ENCODE data around the gene PCBP2. TPM values are rescaled to one million over a fixed set of nuclear protein-coding genes. Genes with fewer than 3 reads are reported as not detected.

The PCBP2 gene
- total RNA-seq, 2 experiments from 2014 or later = 995 to 1,012 TPM

DNA sequence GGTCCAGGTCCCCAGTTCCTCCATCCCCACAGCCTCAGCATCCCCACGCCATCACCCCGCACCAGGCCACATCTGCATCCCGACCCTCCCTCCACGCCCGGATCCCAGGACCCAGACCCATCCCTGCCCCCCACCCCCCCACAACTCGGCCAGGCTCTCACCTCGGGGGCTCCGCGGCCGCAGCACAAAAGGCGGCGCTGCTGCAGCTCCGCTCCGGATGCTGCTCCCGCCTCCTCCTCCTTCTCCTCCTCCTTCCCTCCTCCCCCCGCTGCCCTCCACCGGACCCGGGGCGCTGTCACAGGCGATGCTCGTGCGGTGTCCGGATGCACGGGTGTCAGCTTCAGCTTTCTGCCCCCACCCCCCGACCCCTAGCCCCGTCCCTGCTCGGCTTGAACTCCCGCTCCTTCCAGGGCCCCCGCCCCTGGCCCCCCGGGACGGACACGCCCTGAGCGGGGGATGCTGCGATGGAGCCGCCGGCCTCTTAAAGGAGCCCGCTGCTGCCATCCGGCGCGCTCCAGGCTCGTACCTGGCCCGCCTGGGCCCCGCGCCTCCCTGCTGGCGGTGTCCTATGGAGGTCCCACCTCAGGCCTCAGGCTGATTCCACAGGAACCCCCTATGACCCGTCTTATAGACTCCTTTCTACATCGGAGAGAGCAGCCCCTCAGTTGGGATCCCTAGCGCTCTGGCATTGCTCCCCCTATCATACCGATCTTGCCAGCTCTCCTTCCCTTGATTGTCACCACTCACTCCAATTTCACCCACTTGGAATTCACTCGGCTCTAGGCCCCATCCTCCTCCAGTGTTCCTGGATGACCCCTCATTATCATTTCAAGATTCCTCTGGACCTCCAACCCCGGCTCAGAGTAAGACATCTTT is 47.6 kb downstream of the PCBP2 start, which contains the start of gene MAP3K12:
Gene MAP3K12 (minus strand): TSS at position 193 of the 876 bp plus-strand sequence. CDS start 12,067 bp downstream, outside the sequence.
- CTCF ChIA-PET = interaction anchor here (1.0 to 2.4 kb wide), 4 partner anchors 10 to 178 kb away, joined by 3 to 12 read pairs (median 4); partner anchors contain the start of gene AAAS

DNA sequence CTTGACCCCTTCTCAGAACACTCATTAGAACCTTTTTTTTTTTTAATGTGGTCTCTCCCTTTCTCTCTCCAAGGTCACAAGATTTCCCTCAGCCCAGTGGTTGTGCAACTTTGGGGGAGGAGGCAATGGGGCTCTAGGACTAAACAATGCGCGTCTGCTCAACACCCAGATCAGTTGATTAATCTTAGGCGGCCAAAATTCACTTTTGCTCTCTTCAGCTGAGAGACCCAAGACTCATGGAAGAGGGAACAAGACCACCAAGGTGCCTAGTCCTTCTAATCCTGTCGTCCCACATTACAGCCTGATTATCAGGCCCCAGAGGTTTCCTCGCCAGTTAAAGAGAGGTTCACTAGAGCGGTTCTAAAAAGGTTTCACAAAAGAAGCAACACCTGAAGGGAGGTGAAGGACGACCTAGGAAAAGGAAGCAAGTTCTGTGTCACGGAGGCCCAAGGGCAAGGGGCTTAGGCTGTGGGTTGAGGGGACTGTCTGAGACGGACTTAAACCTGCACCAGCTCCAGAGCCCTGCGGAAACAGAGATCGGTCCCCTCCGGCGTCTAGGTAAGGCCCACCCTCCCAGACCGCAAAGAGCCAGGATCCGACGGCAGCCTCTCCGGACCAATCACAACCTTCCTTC is 48.4 kb downstream of the PCBP2 start:
- ChIA-PET POLR2A (interaction anchor here (0.7 to 1.4 kb wide), 13 partner anchors 9 to 517 kb away, joined by 3 to 6 read pairs (median 4); partner anchors contain the start of genes AAAS and SPRYD3), CTCF (interaction anchor here (0.8 to 2.4 kb wide), 9 partner anchors 8 to 179 kb away, joined by 3 to 12 read pairs (median 4); partner anchors contain the start of genes AAAS and ATP5MC2)

More for the DNA sequence above, 47.6 kb downstream of the PCBP2 start, which contains the start of gene MAP3K12:
- POLR2A ChIA-PET = interaction anchor here (1.0 kb wide), 1 partner anchor 8 kb away, joined by 6 read pairs; no protein-coding TSS in a partner anchor

DNA sequence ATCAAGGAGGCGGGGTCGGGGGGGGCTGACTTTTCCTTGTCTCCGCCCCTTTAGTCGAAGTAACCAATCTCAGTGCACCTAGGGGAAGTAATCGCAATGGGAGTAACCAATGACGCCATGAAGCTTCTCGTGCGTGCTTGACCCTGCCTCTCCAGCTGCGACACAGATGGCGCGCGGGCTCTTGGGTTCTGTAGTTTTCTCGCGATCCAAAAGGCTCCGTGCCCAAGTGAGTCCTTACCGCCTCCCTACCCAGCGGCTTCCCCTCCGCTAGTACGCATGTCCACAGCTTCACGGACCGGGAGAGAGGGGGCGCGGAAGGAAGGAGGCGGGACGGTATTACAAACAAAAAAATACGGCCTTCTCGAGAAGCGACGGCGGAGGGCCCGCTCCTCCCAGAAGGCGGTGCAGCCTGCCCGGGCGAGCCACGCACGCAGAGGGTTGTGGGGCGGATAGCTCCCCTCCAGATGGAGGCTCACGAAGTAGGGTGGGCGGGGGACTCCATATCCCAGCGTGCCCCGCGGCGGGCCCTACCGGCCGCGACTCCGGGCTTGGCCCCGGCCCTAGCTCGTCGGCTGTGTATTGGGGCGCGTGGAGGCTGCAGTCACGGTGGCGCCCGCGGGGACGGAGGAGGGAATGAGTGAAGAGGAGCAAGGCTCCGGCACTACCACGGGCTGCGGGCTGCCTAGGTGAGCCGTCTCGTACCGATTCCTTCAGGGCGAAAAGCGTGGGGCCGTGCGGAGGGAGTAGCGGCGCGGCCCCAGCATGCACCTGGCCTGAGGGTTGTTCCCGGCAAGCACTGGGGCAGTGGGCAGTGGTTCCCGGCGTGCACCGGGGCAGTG is 49.1 kb downstream of the PCBP2 start, which contains the start of gene TARBP2:
Gene TARBP2 (plus strand): TSS at position 508 of the 839 bp plus-strand sequence. CDS start 126 bp downstream, at position 634.
- ChIA-PET CTCF (interaction anchor here (0.6 to 2.4 kb wide), 12 partner anchors 8 to 459 kb away, joined by 3 to 12 read pairs (median 4); partner anchors contain the start of genes AAAS and ATP5MC2), POLR2A (interaction anchor here (0.6 to 1.4 kb wide), 14 partner anchors 9 to 516 kb away, joined by 3 to 6 read pairs (median 4); partner anchors contain the start of genes AAAS and SPRYD3)

DNA sequence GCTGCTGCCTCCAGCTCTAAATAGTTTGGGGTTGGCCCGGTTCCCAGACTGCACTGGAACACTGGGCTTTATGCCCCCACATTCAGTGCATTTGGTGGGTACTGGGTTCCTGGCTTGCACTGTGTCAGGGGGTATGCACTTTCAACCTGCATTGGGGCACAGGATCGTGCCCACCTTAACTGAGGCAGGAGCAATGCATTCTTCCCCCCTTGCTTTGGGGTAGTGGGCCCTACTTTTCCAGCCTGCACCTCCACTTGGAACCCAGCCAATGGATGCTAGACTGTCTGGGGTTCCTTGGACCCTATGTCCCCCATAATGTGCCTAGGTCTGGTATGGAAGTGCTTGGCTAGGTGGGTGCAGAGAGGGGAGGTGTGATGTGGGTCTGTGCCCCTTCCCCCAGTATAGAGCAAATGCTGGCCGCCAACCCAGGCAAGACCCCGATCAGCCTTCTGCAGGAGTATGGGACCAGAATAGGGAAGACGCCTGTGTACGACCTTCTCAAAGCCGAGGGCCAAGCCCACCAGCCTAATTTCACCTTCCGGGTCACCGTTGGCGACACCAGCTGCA is 49.8 kb downstream of the PCBP2 start:
- POLR2A ChIA-PET = interaction anchor here (0.6 to 1.4 kb wide), 8 partner anchors 8 to 423 kb away, joined by 3 to 6 read pairs (median 4); partner anchors contain the start of genes AAAS and SPRYD3
- CTCF ChIA-PET = interaction anchor here (0.6 to 2.4 kb wide), 10 partner anchors 7 to 460 kb away, joined by 3 to 12 read pairs (median 3); partner anchors contain the start of gene ATP5MC2

DNA sequence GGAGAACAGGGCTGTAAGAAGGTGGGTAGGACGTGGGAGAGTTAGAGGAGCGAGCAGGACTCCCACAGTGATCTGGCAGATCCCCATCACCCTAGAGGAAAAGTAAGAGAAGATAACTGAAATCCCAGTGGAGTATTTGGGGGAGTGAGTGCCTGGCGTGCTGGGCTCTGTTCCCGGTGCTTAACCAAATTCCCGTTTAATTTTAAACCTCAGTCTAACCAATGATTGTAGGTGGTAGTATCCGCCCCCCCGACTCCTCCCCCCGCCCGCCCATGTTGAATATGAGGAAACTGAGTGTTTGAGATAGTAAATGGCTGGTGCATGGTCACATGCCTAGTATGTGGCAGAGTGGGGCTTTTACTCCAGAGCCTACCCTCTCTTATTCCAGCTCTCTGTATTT is 50.4 kb downstream of the PCBP2 start:
- CTCF ChIA-PET = interaction anchor here (1.6 kb wide), 1 partner anchor 41 kb away, joined by 3 read pairs; no protein-coding TSS in a partner anchor
- POLR2A ChIA-PET = no interaction called here

DNA sequence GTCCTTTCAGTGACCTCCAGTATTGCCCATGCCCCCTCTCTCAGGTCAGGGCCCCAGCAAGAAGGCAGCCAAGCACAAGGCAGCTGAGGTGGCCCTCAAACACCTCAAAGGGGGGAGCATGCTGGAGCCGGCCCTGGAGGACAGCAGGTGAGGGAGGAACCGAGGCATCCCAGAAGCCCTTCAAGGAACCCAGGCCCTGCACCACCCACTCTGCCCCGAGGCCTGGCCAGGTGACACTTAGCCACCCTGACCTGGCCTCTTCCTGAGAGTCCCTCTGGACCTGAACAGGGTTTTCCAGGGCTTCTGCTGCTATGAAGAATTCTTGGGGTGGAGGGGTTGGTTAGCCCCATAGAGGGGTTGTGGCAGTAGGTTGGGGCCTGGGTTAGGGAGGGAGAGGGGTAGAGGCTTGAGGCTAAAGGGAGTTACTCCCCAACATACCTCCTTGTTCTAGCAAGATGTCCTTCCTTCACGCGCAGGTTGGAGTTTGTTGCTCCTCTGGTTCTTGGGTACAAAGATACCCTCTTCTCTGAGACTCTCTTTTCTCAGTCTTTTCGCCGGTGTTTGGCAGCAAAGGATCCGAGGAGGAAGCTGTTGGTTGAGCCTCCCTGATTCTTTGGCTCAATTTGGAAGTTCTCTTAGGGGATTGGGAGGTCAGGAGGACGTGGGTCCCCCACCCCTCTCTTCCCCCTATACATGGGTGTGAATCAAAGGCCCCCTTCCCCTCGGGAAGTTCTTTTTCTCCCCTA is 51.3 kb downstream of the PCBP2 start:
- ChIA-PET POLR2A (no interaction called here), CTCF (interaction anchor here (1.5 to 1.9 kb wide), 3 partner anchors 11 to 151 kb away, joined by 3 to 5 read pairs (median 4); no protein-coding TSS in a partner anchor)

DNA sequence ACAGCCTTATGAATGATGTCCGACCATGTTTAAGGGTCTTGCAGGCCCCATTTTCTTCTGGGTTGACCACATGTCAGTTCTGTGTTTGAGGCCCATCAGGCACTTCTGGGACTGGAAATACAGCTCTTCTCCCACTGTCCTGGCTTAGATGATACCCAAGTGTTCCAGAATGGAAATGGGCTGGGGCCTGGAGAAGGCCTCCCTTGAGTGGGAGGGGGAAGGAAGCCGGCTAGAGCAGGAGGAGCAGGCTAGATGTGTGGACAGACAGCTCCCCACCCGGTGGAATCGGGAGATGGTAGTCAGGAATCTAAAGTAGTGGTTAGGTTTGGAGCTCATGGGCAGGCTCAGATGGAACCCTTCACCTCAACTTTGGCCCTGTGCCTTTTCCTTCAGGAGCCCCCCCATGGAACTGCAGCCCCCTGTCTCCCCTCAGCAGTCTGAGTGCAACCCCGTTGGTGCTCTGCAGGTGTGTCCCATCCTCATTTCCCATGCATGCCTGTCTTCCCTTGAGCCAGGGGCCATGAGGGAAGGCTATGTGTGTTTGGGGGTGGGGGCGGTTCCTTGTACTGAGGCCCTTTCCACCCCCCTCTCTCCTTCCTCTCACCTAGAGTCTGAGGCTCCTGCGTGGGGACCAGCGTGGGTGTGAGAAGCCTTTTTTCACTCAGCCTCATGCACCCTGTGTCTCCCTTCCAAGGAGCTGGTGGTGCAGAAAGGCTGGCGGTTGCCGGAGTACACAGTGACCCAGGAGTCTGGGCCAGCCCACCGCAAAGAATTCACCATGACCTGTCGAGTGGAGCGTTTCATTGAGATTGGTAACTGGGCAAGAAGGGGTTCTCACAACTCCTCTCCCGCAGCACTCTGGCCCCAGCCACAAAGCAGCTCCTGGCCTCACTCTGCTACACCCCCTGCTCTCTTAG is 52.4 kb downstream of the PCBP2 start:
- ChIA-PET CTCF (interaction anchor here (0.6 to 1.9 kb wide), 4 partner anchors 12 to 715 kb away, joined by 3 to 5 read pairs (median 4); no protein-coding TSS in a partner anchor), POLR2A (no interaction called here)

DNA sequence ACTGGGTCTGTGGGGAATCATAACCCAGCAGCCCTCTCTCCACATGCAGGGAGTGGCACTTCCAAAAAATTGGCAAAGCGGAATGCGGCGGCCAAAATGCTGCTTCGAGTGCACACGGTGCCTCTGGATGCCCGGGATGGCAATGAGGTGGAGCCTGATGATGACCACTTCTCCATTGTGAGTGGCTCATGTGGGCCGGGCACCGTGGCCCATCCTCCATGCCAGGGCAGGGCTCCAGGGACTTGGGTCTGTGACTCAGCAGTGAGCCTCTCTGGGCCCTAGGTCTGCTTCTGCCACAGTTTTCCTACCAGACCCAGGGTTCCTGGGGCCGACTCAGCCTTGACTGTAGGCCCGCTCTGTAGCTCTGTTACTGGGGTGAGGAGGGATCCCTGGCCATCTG is 53.2 kb downstream of the PCBP2 start:
- ChIA-PET CTCF (interaction anchor here (0.6 to 1.9 kb wide), 3 partner anchors 18 to 153 kb away, joined by 3 to 5 read pairs (median 3); no protein-coding TSS in a partner anchor), POLR2A (no interaction called here)

DNA sequence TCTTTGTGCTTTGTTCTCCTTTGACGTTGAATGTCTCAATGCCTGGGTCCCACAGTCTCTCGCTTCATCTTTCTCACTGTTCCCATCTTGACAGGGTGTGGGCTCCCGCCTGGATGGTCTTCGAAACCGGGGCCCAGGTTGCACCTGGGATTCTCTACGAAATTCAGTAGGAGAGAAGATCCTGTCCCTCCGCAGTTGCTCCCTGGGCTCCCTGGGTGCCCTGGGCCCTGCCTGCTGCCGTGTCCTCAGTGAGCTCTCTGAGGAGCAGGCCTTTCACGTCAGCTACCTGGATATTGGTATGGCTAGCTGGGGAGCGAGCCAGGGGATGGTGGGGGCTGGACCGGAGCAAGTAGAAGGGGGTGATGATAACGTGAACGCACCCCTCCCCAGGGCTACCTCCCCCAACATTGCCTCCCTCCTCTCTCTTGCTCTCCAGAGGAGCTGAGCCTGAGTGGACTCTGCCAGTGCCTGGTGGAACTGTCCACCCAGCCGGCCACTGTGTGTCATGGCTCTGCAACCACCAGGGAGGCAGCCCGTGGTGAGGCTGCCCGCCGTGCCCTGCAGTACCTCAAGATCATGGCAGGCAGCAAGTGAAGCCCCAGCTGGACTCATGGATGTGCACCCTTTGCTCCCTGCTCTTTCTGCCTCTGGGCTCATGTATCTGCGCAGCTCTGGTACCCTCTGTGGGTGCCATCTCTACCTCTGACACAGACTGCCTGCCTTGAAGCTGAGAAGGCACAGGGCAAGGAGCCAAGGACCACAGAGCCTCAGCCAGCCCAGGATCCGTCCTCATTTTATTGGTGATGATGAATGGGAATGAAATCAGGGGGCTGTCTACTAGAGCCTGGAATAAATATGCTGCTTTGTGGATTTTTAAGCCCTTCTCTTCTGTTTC is 53.9 kb downstream of the PCBP2 start:
- CTCF ChIA-PET = interaction anchor here (0.6 to 1.7 kb wide), 3 partner anchors 17 to 152 kb away, joined by 3 to 4 read pairs (median 3); no protein-coding TSS in a partner anchor
- POLR2A ChIA-PET = interaction anchor here (1.2 kb wide), 1 partner anchor 23 kb away, joined by 3 read pairs; no protein-coding TSS in a partner anchor

DNA sequence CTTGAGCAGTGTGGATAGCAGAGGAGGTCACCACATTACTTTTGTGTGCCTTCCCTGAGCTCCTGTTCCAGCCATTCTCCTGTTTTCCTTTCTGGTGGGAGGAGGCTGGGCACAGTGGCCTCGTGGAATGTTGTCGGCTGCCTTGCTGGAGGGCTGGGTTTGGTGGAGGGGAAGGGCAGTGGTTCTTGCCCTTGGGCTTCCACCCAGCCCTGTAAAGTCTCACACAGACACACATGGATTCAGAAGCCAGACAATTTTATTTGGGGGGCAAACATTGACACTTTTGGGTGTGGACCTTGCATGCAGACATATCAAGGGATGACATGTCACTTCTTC is 54.5 kb downstream of the PCBP2 start:
- ChIA-PET CTCF (interaction anchor here (1.5 kb wide), 1 partner anchor 85 kb away, joined by 4 read pairs; no protein-coding TSS in a partner anchor), POLR2A (interaction anchor here (1.2 kb wide), 1 partner anchor 24 kb away, joined by 3 read pairs; no protein-coding TSS in a partner anchor)

DNA sequence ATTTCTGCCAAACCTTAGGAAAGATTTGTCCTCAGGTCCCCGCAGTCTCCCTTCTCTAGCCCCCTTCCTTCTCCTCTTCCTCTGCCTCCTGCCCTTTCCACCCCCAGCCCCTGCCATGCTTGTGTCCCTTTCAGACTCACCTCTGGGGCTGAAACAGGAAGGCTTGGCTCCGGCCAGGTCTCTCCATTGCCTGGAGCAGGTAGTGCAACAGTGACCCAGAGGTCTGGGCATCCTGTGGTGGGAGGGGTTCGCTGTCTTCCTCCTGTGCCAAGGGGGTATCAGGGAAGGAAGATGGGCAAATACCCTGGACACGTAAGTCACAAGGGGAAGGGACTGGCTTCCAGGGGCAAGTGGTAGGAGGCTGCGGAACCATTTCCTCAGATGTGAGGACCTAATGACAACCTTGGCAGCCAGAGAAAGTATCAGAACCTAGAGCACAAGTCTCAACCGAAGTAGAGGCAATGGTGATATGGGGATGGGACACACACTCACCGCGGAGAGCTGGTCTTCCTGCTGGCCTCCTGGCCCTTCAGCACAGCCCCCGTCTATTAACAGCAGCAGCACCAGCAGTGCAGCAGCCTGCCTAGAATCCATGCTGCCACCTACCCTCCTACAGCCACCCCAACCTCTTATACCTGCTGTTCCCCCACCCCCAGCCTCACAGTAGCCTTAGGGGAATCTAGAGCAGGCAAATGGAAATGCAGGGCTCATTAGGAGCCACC is 55.1 kb downstream of the PCBP2 start, which contains the start of gene NPFF:
Gene NPFF (minus strand): TSS at position 604 of the 722 bp plus-strand sequence. CDS start 10 bp downstream, at position 594.
- ChIA-PET CTCF (interaction anchor here (1.5 kb wide), 1 partner anchor 85 kb away, joined by 4 read pairs; no protein-coding TSS in a partner anchor), POLR2A (interaction anchor here (1.2 kb wide), 1 partner anchor 24 kb away, joined by 3 read pairs; no protein-coding TSS in a partner anchor)

DNA sequence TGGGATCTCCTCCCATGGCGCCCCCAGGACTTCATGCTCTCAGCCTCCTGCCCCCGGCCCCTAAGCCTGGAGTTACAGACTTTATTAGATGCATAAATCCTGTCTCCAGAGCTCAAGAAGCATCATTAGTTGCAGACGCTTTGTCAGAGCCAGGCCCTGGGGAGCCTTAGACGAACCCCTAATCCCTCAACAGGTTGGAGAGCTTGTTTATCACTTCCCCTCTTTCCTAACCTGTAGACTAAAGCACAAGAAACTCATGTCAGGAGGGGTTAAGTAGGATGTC is 55.6 kb downstream of the PCBP2 start:
- POLR2A ChIA-PET = no interaction called here
- CTCF ChIA-PET = interaction anchor here (0.5 to 1.9 kb wide), 4 partner anchors 19 to 143 kb away, joined by 3 to 7 read pairs (median 5); no protein-coding TSS in a partner anchor

DNA sequence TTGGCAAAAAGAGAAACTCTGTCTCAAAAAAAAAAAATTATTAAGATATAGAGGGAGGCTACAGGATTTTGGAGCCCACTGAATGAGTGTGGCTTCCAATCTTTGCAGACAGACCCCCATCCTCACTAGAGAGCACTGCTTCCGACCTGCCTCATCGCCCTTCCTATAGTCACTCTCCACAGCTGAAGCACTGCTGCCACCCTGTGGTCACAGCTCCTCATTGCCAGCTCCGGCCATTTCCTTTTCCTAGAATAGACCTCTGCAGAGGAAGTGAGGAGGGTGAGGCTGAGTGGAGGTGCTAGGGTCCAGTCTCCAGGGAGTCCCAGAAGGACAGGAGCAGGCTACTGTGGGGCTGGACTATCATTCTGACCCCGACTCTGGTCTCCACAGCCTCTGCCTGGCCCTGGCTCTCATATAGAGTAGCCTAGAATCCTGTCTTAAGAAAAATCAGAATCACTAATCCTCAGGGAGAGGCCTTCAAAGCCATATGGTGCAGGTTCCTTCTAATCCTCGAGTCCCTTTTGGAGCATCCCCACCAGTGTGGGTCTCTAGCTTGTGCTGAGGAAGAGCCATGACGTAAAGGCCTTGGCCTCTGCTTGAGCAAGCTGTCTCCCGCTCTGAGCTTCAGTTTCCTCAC is 56.8 kb downstream of the PCBP2 start:
- ChIA-PET POLR2A (interaction anchor here (0.6 kb wide), 2 partner anchors 37 to 91 kb away, joined by 4 to 10 read pairs; no protein-coding TSS in a partner anchor), CTCF (interaction anchor here (0.6 to 2.3 kb wide), 22 partner anchors 8 to 551 kb away, joined by 3 to 12 read pairs (median 4); partner anchors contain the start of gene TARBP2)
